Measurements from ENCODE around the gene HMMR. TPM values are rescaled to one million over a fixed set of nuclear protein-coding genes. Genes with fewer than 3 reads are reported as not detected.

HMMR gene
- total and polyA plus RNA-seq, 2 donors (not counting 1 experiment from before 2014, with no cell fraction given) = 0.34 to 1.6 TPM

DNA sequence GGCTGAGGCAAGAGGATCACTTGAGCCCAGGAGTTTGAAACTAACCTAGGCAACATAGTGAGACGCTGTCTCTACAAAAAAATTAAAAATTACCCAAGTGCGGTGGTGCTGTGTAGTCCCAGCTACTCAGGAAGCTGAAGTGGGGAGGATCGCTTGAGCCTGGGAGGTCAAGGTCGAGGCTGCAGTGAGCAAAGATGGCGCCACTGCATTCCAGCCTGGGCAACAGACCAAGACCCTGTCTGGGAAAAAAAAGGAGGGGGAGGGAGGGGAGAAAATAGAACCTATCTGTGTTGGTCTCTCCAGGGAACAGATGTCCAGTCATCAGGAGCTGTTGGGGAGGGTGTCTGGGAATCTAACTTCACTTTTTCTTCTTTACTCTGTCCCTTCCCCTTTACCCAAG is 69.3 kb downstream of the HMMR start:
- H3K36me3 ChIP-seq (replicated peaks in 1 of 2; ENCODE audit: control extremely low read depth in 1 of 2, control insufficient read depth in 1 of 2, extremely low read depth in 1 of 2, insufficient read depth in 2 of 2, low read length in 1 of 2) = no peaks in the 10 kb centered on the region
- no peak overlapping the region for H3K4me3 ChIP-seq (ENCODE audit: control extremely low read depth in 1 of 5, extremely low read depth in 1 of 5, insufficient read depth in 1 of 5, low read depth in 2 of 5, low read length in 4 of 5)
- intact Hi-C loops (cut with micrococcal nuclease) = no loop called here
- no peak overlapping the region for H3K9ac ChIP-seq (ENCODE audit: low read length)
- H3K27ac ChIP-seq (ENCODE audit: low read length in 2 of 2) = no peak overlapping the region
- Mint-ChIP-seq H3K4me3 (no peak overlapping the region), H3K27me3 (no peaks in the 10 kb centered on the region), H3K27ac (no peak overlapping the region), H3K9me3 (ENCODE audit: insufficient read depth) (no peaks in the 10 kb centered on the region), H3K4me1 (peaks cover 11% of the 10 kb centered on the region)
- peaks cover 4 to 5% of the 10 kb centered on the region in 2 donors for H3K4me1 ChIP-seq (ENCODE audit: control insufficient read depth in 2 of 2, insufficient read depth in 2 of 2, low read length in 2 of 2)
- no peak for DNase-seq
- ChIA-PET POLR2A (no interaction called here), CTCF (no interaction called here)
- H4K20me1 ChIP-seq (ENCODE audit: control insufficient read depth, insufficient read depth, low read length, poor library complexity, severe bottlenecking) = no peaks in the 10 kb centered on the region
- 80% methylated on average over 5 of the region's 5 CpGs for WGBS (ENCODE audit: insufficient coverage)
- H3K79me2 ChIP-seq (ENCODE audit: control insufficient read depth, insufficient read depth, low read length) = no peaks in the 10 kb centered on the region
- no peak for ATAC-seq (ENCODE audit: low read depth)
- TF ChIP-seq, protein P1, sequence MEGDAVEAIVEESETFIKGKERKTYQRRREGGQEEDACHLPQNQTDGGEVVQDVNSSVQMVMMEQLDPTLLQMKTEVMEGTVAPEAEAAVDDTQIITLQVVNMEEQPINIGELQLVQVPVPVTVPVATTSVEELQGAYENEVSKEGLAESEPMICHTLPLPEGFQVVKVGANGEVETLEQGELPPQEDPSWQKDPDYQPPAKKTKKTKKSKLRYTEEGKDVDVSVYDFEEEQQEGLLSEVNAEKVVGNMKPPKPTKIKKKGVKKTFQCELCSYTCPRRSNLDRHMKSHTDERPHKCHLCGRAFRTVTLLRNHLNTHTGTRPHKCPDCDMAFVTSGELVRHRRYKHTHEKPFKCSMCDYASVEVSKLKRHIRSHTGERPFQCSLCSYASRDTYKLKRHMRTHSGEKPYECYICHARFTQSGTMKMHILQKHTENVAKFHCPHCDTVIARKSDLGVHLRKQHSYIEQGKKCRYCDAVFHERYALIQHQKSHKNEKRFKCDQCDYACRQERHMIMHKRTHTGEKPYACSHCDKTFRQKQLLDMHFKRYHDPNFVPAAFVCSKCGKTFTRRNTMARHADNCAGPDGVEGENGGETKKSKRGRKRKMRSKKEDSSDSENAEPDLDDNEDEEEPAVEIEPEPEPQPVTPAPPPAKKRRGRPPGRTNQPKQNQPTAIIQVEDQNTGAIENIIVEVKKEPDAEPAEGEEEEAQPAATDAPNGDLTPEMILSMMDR (IDR thresholded peaks at IDR 0.05) = no peak
- TF ChIP-seq EZH2 (IDR thresholded peaks at IDR 0.05; ENCODE audit: borderline replicate concordance, insufficient read depth, low read depth, low read length, poor library complexity, severe bottlenecking) = no peak
- H3K9me3 ChIP-seq (ENCODE audit: control extremely low read depth in 1 of 3, control insufficient read depth in 2 of 3, insufficient read depth in 1 of 3, low read length in 2 of 3) = no peaks in the 10 kb centered on the region
- no peak overlapping the region for H2AFZ ChIP-seq (ENCODE audit: insufficient read depth, low read depth, low read length, poor library complexity, severe bottlenecking)
- no peaks in the 10 kb centered on the region for H3K27me3 ChIP-seq (replicated peaks in 1 of 4; ENCODE audit: control extremely low read depth in 1 of 4, control insufficient read depth in 3 of 4, insufficient read depth in 4 of 4, low read length in 3 of 4)
- no peak overlapping the region for H3K4me2 ChIP-seq (replicated peaks; ENCODE audit: low read depth, low read length, poor library complexity, severe bottlenecking)

DNA sequence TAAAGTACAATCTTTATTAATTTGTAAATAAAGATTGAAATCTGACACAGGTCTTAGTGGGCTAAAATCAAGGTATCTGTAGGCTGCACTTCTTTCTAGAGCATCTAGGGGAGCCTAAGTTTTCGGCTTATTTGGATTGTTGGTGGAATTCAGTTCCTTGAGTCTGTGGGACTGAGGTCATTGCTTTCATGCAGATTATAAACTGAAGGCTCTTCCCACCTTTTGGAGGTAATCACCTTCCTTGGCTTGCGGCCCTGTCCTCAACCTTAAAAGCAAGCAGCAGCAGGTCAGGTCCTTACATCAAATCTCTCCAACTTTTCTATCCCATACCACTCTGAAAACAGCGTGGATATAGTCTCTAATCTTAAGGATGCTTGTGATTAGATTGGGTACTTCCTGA is 70.8 kb downstream of the HMMR start:
- no peak overlapping the region for H3K27ac ChIP-seq (ENCODE audit: low read length in 2 of 2)
- no peak overlapping the region for H2AFZ ChIP-seq (ENCODE audit: insufficient read depth, low read depth, low read length, poor library complexity, severe bottlenecking)
- no peaks in the 10 kb centered on the region for H3K9me3 ChIP-seq (ENCODE audit: control extremely low read depth in 1 of 3, control insufficient read depth in 2 of 3, insufficient read depth in 1 of 3, low read length in 2 of 3)
- peaks cover 12 to 15% of the 10 kb centered on the region in 2 donors for H3K4me1 ChIP-seq (ENCODE audit: control insufficient read depth in 2 of 2, insufficient read depth in 2 of 2, low read length in 2 of 2)
- no CpG with 5 or more reads among the region's 3 CpGs for WGBS (ENCODE audit: insufficient coverage)
- no peak overlapping the region for H3K27ac Mint-ChIP-seq
- ChIA-PET POLR2A (no interaction called here), CTCF (no interaction called here)
- no peak overlapping the region for H3K4me3 ChIP-seq (ENCODE audit: control extremely low read depth in 1 of 5, extremely low read depth in 1 of 5, insufficient read depth in 1 of 5, low read depth in 2 of 5, low read length in 4 of 5)
- H3K4me2 ChIP-seq (replicated peaks; ENCODE audit: low read depth, low read length, poor library complexity, severe bottlenecking) = no peak overlapping the region
- no peaks in the 10 kb centered on the region for H3K9me3 Mint-ChIP-seq (ENCODE audit: insufficient read depth)
- intact Hi-C loops (cut with micrococcal nuclease) = no loop called here
- TF ChIP-seq, protein P1 (IDR thresholded peaks at IDR 0.05) = no peak
- TF ChIP-seq EZH2 (IDR thresholded peaks at IDR 0.05; ENCODE audit: borderline replicate concordance, insufficient read depth, low read depth, low read length, poor library complexity, severe bottlenecking) = no peak
- H3K27me3 Mint-ChIP-seq = no peaks in the 10 kb centered on the region
- no peak overlapping the region for H3K9ac ChIP-seq (ENCODE audit: low read length)
- H3K4me1 Mint-ChIP-seq = peaks cover 25% of the 10 kb centered on the region
- DNase-seq (no peak), ATAC-seq (ENCODE audit: low read depth) (no peak)
- H3K36me3 ChIP-seq (replicated peaks in 1 of 2; ENCODE audit: control extremely low read depth in 1 of 2, control insufficient read depth in 1 of 2, extremely low read depth in 1 of 2, insufficient read depth in 2 of 2, low read length in 1 of 2) = no peaks in the 10 kb centered on the region
- H3K79me2 ChIP-seq (ENCODE audit: control insufficient read depth, insufficient read depth, low read length) = no peaks in the 10 kb centered on the region
- H4K20me1 ChIP-seq (ENCODE audit: control insufficient read depth, insufficient read depth, low read length, poor library complexity, severe bottlenecking) = no peaks in the 10 kb centered on the region
- H3K4me3 Mint-ChIP-seq = no peak overlapping the region
- no peaks in the 10 kb centered on the region for H3K27me3 ChIP-seq (replicated peaks in 1 of 4; ENCODE audit: control extremely low read depth in 1 of 4, control insufficient read depth in 3 of 4, insufficient read depth in 4 of 4, low read length in 3 of 4)
